Activated CD4-positive, CD25-positive, alpha-beta regulatory T cell (primary cell): ENCODE measurements around the gene SRSF10.
"Not testable (repeated sequence)": the region's sequence is repeated elsewhere in the genome, so short reads cannot be mapped to it uniquely, and the experiment has no call there.

Experiments used
- DNase-seq, 4 experiments: peaks; one replicate each; lab custom pipeline; 2025; lab: John Stamatoyannopoulos, UW

Gene SRSF10

DNA sequence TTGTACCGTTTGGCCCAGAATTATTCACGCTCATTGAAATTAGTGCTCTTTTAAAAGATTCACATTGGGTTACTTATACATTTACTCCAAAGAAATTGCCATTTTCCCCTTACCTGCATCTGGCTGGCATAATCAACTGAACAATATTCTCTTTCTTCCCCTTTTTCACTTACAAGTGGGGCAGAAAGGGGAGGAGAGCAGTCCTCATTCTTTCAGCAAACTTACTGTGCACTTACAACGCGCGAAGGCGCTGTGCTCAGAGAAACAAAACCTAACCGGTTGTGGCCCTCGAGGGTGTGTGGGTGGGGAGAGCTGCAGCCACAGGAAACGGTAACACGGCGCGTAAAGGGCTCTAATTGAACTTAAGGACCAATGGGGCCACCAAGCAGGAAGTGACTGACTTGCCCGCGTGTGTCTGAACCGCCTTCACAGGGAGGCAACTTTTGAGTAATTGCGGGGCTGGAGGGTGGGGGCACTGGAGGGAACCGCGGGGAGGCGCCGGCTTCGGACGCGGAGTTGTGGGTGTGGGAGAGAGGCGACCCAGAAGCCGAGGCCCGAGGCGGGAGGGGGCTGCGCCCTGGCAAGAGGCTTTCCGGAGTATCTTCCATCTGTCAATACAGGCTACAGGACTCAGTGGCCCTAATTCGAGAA is 21.2 kb downstream of the SRSF10 start:
- DNase-seq = peak; percentile 62 to 85 (median 82)

DNA sequence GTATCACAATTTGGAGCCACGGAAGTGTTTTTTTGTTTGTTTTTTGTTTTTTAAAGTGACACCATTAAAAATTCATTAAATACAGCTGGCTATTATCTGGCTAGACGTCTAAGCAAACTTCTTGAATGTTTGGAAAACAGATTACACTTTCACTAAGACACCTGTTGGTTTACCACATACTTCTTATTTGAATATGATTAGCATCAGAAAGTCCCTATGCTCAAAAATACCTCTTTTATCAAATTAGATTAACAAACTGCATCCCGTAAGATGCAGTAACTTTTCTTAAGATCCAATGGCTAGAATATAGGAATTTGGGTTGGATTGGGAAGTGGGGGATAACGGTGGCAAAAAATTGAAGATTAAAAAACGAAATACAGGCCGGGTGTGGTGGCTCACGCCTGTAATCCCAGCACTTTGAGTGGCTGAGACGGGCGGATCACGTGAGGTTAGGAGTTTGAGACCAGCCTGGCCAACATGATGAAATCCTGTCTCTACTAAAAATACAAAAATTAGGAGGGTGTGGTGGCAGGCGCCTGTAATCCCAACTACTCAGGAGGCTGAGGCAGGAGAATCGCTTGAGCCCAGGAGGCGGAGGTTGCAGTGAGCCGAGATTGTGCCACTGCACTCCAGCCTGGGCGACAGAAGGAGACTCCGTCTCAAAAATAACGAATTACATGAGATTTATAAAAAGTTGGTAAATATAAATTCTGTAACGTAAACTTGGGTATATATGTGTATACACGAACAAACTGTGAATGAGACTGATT is 21.9 kb downstream of the SRSF10 start:
- DNase-seq = not testable (repeated sequence)

DNA sequence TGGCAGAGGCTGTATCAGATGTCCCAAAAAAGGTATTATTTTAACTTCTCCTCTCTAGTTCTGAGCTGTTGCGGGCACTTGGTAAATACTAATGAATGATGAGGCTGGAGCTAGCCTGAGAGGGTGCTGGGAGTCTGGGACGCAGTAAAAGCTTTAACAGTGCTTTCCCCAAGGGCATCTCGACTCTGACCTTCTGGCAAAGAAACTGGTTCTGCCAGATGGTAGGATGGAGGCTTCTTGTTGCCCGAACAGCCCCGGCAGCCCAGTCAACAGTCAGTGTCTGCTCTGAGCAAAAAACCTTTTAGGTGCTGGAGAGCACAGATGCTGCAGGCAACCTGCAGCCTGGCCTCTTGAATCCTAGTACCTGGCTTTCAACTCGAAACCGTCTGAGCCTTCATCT is 23.0 kb downstream of the SRSF10 start:
- no peak for DNase-seq

DNA sequence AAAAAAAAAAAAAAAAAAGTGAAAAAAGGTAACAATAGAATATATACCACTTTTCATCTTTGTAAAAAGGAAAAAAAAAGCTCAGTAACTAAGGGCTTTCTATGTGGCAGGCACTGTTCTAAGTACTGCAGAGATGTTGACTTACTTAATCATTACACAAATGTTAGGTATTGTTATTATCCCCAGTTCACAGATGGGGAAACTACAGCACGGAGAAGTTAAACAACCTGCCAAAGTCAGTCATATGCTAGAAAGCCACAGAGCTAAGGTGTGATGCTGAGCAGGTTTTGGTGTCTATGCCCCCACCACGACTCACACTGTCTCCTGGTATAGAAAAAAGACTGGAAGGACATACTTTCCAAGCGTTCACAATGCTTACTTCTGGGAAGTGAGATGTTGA is 27.1 kb downstream of the SRSF10 start:
- DNase-seq = no peak

DNA sequence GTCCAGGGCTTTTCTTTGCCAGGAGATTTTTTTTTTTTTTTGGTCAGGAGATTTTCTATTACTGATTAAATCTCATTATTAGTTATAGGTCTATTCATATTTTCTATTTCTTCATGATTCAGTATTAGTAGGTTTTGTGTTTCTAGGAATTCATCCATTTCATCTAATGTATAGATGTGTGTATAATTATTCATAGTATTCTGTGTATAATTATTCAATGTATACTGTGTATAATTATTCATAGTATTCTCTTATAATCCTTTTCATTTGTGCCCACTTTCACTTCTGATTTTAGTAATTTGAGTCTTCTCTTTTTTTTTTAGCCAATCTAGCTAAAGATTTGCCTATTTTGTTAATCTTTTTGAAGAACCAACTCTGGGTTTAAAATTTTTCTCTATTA is 32.8 kb downstream of the SRSF10 start:
- no peak for DNase-seq

DNA sequence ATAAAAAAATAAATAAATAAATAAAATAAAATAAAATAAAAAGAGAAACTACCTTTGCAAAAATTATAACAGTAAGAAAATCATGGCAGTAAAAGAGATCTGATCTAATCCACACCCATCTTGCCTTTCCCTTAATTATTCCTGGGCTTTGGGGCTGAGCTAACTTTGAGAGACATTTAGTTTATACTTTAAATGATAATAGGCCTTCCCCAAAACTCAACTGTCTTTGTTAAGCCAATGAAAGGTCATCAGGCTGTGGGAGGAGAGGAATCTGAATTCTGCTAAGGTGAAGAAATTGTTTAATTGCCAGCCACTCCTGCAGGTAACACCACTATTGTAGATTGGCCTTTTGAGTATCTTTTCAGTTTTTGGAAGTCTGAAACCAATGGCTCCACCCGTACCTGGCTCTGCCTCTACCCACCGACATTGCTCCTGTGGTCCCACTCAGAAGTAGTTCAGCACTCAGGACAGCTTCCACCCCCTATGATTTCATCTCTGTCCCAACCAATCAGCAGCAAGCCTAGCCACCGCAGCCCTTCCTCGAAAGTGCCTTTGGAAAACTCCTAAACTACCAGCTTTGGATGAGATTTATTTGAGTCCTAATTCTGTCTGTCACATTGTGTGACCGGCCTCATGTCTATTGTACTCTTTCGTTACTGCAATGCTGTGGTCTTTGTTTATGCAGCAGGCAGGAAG is 43.5 kb downstream of the SRSF10 start:
- DNase-seq = no peak

DNA sequence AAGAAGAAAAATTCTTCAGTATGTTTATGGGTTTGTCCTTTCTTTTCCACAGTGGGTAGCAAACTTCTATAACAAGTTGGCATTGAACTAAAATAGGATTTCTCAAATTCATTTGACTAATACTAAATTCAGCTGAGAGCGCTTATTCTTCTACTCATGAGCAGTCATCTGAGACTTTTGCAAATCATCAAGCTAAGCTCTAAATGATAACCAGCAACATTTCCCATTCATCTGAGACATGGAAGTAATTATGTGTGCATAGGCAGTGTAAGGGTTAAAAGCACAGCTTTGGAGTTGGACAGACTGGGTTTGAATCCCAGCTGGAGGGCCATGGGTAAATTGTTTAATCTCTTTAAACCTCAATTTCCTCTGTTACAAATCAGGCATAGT is 48.6 kb downstream of the SRSF10 start:
- DNase-seq = no peak

DNA sequence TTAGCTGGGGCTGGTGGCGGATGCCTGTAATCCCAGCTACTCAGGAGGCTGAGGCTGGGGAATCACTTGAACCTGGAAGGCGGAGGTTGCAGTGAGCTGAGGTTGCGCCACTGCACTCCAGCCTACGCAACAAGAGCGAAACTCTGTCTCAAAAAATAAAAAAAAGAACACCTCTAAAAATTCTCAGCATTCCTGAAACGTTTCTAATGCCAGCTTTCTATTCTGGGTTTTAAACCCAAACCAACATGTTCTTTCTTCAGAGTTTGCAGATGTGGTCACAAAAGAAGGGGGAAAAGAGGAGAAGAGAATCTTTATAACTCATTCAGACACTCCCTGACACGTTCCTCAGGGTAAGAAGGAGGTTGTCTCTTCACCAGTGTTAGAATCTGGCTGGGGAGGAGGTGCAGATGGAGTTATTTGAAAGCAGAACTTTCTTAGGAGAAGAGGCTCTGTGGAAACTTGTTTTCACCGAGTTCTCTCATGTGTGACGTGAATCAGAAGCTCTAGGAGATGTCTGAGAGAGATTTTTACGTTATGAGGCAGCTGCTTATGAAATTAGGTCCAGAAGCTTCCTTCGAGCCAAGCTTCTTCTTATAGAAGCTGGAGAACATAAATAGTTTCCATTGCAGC is 49.2 kb downstream of the SRSF10 start:
- no peak for DNase-seq

DNA sequence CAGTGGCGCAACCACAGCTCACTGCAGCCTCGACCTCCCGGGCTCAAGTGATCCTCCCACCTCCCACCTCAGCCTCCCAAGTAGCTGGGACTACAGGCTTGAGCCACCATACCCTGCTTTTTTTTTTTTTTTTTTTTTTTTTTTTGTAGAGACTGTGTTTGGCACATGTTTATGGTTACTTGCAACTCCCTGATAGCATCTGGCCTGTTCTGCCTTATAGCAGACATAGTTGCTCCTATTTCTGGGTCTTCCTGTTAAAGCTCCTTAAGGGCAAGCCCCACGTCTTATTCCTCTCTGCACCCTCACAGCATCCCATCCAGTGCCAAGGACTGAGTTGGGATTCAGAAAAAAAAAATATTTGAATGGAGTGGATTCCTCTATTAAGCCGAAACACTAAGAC is 49.9 kb downstream of the SRSF10 start:
- DNase-seq = no peak

DNA sequence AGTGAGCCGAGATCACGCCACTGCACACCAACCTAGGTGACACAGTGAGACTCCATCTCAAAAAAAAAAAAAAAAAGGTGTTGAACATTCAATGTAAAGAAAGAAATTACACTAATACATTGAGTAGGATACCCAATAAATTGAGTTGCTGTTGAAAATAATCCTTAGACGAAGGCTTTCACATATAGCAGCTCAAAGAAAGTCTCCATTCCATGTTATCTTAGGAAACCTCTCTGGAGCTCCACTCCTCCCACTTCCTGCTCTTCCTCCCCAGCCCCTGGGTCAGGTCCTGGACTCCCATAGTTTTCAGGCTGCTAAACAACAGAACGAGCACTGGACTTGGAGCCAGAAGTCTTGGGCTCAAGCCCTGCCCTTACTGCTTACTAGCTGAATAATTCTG is 51.3 kb downstream of the SRSF10 start:
- DNase-seq = no peak

DNA sequence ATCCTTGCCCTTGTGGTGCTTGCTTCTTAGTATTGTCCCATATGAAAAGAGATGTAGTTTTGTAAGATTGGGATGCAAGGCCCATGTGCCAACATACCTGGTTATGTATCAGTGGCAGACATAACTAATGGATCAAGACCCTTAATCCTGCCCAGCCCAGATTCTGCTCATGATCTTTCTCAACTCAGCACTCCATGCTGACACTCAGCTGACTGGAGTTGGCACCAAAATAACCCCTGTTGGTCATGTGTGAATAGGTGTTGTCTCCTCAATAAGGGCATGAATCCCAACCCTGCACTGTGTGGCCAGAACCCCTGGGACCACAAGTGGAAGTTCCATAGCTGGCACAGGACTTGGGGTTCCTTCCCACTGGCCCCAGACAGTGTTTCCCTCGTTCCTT is 53.0 kb downstream of the SRSF10 start:
- no peak for DNase-seq

DNA sequence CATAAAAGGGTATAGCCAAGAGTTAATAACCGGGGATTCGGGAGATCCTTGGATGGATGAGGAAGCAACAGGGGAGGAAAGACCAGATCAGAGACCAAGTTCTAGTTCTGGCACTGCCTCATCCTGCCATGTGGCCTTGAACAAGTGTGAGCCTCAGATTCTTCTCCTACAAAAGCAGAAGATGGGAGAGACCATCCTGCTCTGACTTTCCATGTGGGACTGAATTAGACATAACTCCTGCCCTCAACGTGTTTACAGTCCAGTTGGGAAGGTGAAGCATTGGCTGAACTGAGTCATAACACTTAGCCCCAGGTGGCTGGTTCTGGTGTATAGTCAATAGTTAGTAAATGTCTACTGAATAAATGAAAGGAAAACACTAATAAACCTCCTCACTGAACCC is 54.8 kb downstream of the SRSF10 start:
- no peak for DNase-seq

DNA sequence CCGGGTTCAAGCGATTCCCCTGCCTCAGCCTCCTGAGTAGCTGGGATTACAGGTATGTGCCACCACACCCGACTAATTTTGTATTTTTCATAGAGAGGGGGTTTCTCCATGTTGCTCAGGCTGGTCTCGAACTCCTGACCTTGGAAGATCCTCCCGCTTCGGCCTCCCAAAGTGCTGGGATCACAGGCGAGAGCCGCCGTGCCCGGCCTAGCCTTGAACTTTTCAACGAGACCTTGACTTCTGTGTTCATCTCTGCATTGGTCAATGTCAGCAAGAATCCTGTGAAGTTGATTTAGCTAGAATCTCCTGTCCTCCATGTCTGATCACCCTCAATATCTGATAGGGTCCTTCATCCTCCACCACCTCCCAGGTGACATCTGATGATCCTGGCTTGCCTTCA is 55.5 kb downstream of the SRSF10 start:
- DNase-seq = no peak

DNA sequence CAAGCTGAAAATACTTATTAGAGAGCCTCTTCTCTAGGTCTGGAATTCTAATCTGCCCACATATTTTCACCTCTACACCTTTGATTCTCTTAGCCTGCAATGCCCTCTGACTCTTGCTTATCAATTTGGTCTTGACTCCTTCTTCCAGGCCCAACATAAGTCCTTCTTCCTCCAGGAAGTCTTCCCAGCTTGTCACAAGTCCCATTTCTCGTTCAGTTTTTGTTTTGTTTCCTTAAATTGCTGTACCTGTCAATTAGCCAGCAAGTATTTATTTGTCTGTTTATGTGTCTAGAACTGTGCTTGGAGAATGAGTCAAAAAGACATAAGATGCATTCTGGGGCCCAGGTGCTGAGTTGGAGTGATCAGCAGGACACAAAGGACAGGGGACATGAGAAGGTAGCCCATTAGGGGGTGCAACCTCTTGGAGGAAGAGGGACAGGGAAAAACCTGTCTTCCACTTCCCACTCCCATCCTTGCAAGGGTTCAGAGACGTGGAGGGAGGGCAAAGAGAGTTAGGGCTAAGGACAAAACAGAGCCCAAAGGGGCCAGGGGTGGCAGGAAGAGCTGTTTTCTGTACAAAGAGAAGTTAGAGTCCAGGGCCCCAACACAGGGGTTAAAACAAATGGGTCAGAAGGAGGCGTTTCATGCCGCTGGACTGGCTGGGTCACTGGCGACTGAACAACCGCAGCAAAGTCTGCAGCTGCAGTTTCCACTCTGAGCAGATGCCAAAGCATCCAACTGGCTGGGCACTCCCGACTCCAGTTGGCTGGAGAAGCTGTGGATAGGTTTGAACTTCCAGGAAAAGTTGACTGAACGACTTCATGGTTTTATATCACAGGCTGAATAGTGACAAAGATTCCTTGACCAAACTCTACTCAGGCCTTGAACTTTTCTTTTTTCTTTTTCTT is 56.3 kb downstream of the SRSF10 start:
- DNase-seq = no peak

DNA sequence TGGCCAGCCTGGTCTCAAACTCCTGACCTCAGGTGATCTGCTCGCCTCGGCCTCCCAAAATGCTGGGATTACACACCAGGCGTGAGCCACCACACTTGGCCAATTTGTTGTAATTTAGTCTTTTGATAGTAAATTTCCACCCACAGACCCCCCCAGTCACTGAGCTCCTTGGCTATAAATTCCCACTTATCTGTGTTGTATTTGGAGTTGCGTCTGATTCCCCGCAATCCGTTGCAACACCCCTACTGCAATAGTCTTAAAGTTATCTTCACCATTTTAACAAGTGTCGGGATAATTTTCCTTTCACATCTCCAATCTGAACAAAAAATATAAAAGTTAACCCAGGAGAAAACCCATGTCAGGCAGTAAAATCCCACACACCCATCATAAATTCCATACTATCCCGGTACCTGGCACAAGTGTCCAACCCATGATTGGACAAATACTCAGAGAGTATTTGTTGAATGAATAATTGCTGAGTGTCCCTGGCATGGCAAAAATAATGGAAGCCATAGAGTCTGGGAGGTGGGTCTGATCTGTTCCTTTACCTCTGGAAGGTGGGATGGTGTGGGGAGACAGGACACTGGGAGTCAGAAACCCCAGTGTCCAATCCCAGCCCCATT is 57.7 kb downstream of the SRSF10 start:
- no peak for DNase-seq

DNA sequence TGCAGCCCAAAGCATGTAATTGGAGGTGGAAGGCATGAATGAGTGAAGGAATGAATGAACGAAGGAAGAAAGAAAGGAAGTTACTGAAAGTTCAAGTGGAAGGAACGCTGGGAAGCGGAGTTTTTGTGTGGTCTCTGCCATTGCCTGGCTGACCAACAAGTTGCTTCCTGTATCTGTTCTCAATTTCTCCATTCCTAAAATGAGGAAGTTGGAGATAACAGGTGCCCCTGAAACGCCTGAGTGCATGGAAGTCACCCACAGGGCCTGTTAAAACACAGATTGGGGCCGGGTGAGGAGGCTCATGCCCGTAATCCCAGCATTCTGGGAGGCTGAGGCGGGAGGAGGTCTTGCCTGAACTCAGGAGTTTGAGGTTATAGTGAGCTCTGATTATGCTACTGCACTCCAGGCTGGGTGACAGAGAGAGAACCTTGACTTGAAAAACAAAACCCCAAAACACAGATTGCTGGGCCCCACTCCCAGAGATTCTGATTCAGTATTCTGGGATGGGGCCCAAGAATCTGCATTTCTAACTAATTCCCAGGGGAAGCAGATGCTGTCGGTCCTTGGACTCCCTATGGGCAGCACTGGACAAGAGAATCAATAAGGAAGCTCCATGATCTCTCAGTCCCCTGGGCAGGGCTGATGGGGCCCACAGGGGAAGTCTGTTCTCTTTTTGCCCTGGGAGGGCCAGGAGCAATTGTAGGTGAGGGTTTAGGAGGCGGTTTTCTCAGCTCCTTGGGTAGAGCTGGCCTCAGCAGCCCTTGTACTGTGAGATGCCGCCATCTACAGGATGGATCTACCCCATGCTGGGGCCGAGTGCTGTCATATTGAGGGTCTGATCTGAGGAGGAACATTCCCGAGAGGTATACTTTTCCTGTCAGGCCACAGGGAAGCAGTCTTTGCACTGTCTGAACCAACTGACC is 63.7 kb downstream of the SRSF10 start:
- DNase-seq = peak in 2 of 4 experiments; percentile 9 to 16

DNA sequence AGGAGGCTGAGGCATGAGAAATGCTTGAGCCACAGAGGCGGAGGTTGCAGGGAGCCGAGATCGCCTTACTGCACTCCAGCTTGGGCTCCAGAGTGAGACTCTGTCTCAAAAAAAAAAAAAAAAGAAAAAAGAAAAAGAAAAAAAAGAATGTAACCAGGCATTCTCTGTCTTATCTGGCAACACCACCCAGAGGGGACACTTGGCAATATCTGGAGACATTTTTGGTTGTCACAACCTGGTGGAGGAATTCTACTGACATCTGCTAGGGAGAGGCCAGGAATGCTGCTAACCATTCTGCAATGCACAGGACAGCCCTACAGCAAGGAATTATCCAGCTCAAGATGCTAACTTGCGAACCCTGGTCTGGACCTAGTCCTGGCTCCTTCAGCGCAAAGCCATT is 64.7 kb downstream of the SRSF10 start:
- no peak for DNase-seq

DNA sequence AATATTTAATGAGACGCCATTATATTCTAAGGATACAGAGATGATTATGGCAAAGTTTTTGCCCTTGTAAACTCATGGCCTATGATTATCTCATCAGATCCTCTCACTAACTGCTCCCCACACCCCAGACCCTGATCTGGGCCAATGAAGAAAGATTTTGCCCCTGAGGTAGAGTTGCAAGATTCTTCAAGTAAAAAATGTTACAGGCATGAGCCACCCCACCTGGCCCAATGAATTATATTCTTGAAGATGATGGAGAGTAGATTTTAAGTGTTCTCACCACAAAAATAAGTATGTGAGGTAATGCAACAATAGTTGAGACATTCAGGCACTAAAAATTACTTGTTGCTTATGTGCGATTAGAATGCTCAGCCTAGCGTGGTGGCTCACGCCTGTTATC is 65.2 kb downstream of the SRSF10 start:
- DNase-seq = no peak
